ENCODE results near the gene TTLL3.

DNA sequence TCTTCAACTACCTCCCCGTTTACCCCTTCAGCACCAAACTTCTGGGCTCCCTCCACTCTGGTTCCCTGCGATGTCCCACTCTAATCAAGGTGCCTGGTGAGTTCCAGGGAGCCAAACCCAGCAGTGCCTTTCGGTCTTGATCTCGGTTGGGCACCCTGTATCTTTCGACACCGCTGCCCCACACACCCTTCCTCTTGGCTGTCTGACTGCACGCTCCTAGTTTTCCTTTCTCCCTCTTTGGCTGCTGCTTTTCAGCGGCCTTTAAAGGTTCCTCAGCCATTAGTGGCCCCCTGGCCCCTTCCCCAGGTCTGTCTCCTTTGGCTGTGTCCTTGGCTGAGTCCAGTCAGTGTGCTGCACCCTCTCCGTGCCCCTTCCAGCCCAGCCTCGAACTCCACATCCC is 784 bp downstream of the TTLL3 start:
- TF ChIP-seq, protein P1, sequence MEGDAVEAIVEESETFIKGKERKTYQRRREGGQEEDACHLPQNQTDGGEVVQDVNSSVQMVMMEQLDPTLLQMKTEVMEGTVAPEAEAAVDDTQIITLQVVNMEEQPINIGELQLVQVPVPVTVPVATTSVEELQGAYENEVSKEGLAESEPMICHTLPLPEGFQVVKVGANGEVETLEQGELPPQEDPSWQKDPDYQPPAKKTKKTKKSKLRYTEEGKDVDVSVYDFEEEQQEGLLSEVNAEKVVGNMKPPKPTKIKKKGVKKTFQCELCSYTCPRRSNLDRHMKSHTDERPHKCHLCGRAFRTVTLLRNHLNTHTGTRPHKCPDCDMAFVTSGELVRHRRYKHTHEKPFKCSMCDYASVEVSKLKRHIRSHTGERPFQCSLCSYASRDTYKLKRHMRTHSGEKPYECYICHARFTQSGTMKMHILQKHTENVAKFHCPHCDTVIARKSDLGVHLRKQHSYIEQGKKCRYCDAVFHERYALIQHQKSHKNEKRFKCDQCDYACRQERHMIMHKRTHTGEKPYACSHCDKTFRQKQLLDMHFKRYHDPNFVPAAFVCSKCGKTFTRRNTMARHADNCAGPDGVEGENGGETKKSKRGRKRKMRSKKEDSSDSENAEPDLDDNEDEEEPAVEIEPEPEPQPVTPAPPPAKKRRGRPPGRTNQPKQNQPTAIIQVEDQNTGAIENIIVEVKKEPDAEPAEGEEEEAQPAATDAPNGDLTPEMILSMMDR (conservative IDR thresholded peaks at IDR 0.05; ENCODE audit: low read depth, low read length) = no peak
- TF ChIP-seq EZH2phosphoT487 (IDR thresholded peaks at IDR 0.05; ENCODE audit: borderline replicate concordance, low read length) (no peak), EZH2 (IDR thresholded peaks at IDR 0.05; ENCODE audit: low read length, unreplicated experiment) (no peak)

Measured in PC-3 (cell line).